ENCODE results near the gene CAB39.

GRCh38 chr2:230717600-230717999, 5.0 kb downstream of the CAB39 start:
- no peak for TF ChIP-seq CTCF (IDR thresholded peaks at IDR 0.05)
- no peak for TF ChIP-seq ZFX (IDR thresholded peaks at IDR 0.05; ENCODE audit: borderline replicate concordance)
